Loucy (cell line): ENCODE results near the gene ITGAL.

Source experiments
- H2AFZ ChIP-seq: fragments of 200-600 bp; sonication (generic); 2 replicates; pipeline ENCODE4 v1.6.0; 2016; ENCODE audit warnings: antibody characterized with exemption, mild to moderate bottlenecking, low read length, moderate library complexity
- H3F3A ChIP-seq: fragments of 200-600 bp; 2 replicates; pipeline ENCODE4 v1.6.0; 2016; ENCODE audit warnings: antibody characterized with exemption, low read depth, mild to moderate bottlenecking
- H3K27me3 ChIP-seq: fragments of 200-600 bp; sonication (generic); 2 replicates; pipeline ENCODE4 v1.6.1; 2014; ENCODE audit warnings: low read length, mild to moderate bottlenecking; ENCODE audit not compliant: insufficient read depth, poor library complexity, severe bottlenecking
- H3K36me3 ChIP-seq: fragments of 200-600 bp; sonication (generic); 2 replicates; pipeline ENCODE4 v1.6.1; 2016; ENCODE audit warnings: low read length; ENCODE audit not compliant: insufficient read depth
- H3K4me1 ChIP-seq: fragments of 200-600 bp; sonication (generic); 2 replicates; pipeline ENCODE4 v1.5.1; 2014; ENCODE audit warnings: low read length, mild to moderate bottlenecking; ENCODE audit not compliant: insufficient read depth, poor library complexity, severe bottlenecking
- H3K4me2 ChIP-seq: fragments of 200-600 bp; sonication (generic); 2 replicates; pipeline ENCODE4 v1.6.0; 2014; ENCODE audit warnings: antibody characterized with exemption, low read length, low read depth, mild to moderate bottlenecking; ENCODE audit not compliant: poor library complexity, severe bottlenecking
- H3K4me3 ChIP-seq: fragments of 200-600 bp; sonication (generic); 2 replicates; pipeline ENCODE4 v1.5.1; 2014; ENCODE audit warnings: low read length, mild to moderate bottlenecking, mixed read lengths; ENCODE audit not compliant: poor library complexity, severe bottlenecking
- H3K79me2 ChIP-seq: fragments of 200-600 bp; sonication (generic); 2 replicates; pipeline ENCODE4 v1.6.1; 2014; ENCODE audit warnings: low read length; ENCODE audit not compliant: insufficient read depth
- H3K9ac ChIP-seq: fragments of 200-600 bp; sonication (generic); 2 replicates; pipeline ENCODE4 v1.6.0; 2014; ENCODE audit warnings: mild to moderate bottlenecking, low read depth, low read length, moderate library complexity; ENCODE audit not compliant: poor library complexity, severe bottlenecking
- H3K9me2 ChIP-seq: fragments of 200-600 bp; sonication (generic); replicated peaks from 2 replicates; pipeline ENCODE4 v1.6.1; 2016; ENCODE audit warnings: low read depth, low read length, mixed read lengths
- H3K9me3 ChIP-seq: fragments of 200-600 bp; sonication (generic); 2 replicates; pipeline ENCODE4 v1.6.1; 2014; ENCODE audit warnings: mild to moderate bottlenecking, antibody characterized with exemption, low read length, low read depth; ENCODE audit not compliant: insufficient read depth
- H4K20me1 ChIP-seq: fragments of 200-600 bp; sonication (generic); 2 replicates; pipeline ENCODE4 v1.6.0; 2014; ENCODE audit warnings: antibody characterized with exemption, low read length, mild to moderate bottlenecking; ENCODE audit not compliant: insufficient read depth, poor library complexity, severe bottlenecking
- EZH2phosphoT487 ChIP-seq: fragments of 200-600 bp; IDR thresholded peaks from 2 replicates; pipeline ENCODE4 v1.6.1; 2018; ENCODE audit warnings: antibody characterized with exemption, mild to moderate bottlenecking, moderate library complexity, borderline replicate concordance
- TF ChIP-seq, protein P1 (sequence below): fragments of 200-600 bp; sonication (generic); conservative IDR thresholded peaks from 2 replicates; pipeline ENCODE4 v1.5.1; 2014; ENCODE audit warnings: mild to moderate bottlenecking, antibody characterized with exemption, low read length

Gene ITGAL

DNA sequence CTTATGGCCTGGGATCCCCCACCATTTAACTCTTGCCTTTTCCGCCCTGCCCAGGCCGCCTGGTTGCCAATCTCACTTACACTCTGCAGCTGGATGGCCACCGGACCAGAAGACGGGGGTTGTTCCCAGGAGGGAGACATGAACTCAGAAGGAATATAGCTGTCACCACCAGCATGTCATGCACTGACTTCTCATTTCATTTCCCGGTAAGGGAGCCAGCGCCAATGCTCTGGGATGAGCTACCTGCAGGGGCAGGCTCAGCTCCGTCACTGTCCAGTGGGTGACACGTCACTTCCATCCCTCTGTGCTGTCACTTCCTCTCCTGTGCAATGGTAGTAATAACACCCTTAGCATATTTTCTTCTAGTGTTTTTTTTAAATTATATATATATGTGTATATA is 26.7 kb downstream of the ITGAL start:
- Histone ChIP-seq H4K20me1 (no peaks in the 10 kb centered on the region), H3K79me2 (no peaks in the 10 kb centered on the region), H3K4me2 (no peak overlapping the region), H3K9me3 (no peaks in the 10 kb centered on the region), H3K36me3 (peaks cover 17% of the 10 kb centered on the region; the same call in 1 of the 2 replicates), H3K4me3 (no peak overlapping the region), H3K4me1 (no peaks in the 10 kb centered on the region), H2AFZ (no peak overlapping the region), H3K9me2 (no peaks in the 10 kb centered on the region), H3K27me3 (no peaks in the 10 kb centered on the region), H3K9ac (no peak overlapping the region), H3F3A (no peaks in the 10 kb centered on the region)
- TF ChIP-seq EZH2phosphoT487, result no peak
- TF ChIP-seq, protein P1, sequence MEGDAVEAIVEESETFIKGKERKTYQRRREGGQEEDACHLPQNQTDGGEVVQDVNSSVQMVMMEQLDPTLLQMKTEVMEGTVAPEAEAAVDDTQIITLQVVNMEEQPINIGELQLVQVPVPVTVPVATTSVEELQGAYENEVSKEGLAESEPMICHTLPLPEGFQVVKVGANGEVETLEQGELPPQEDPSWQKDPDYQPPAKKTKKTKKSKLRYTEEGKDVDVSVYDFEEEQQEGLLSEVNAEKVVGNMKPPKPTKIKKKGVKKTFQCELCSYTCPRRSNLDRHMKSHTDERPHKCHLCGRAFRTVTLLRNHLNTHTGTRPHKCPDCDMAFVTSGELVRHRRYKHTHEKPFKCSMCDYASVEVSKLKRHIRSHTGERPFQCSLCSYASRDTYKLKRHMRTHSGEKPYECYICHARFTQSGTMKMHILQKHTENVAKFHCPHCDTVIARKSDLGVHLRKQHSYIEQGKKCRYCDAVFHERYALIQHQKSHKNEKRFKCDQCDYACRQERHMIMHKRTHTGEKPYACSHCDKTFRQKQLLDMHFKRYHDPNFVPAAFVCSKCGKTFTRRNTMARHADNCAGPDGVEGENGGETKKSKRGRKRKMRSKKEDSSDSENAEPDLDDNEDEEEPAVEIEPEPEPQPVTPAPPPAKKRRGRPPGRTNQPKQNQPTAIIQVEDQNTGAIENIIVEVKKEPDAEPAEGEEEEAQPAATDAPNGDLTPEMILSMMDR, result no peak

DNA sequence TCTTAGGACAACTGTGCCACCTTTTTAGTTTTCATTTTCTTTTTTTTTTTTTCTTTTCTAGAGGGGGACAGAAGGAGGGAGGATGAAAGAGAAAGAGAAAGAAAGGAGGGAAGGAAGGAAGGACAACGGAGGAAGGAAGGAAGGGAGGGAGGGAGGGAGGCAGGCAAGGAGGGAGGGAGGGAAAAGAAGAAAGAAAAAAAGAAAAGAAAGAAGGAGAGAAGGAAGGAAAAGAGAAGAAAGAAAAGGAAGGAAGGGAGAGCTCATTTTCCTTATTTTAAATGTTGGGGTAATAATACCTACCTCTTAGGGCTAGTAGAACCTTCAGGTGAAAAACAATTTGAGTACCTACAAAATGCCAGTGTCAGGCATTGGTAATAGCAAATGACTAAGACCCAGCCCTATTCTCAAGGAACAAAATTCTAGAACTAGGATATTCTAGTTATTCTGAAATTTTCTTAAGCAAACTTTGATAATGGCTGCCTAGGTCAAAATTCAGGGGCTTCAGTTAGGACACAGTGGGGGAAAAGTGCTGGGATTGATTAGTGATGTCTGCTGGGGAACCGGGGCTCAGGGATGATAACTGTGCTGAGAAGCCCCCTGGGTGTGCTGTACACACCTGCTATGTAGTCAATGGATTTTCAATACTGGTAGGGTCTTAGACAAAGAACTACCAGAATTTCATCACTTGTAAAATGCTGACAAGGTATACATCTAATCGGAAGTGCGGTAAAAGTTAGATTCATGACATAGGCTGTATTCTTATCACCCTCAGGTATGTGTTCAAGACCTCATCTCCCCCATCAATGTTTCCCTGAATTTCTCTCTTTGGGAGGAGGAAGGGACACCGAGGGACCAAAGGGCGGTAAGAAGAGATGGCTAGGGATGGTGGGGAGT is 31.1 kb downstream of the ITGAL start:
- Histone ChIP-seq H2AFZ (no peak overlapping the region), H3K27me3 (no peaks in the 10 kb centered on the region), H3K9me2 (no peaks in the 10 kb centered on the region), H3K4me2 (no peak overlapping the region), H3K79me2 (no peaks in the 10 kb centered on the region), H3K9me3 (no peaks in the 10 kb centered on the region), H3K4me1 (no peaks in the 10 kb centered on the region), H3F3A (no peaks in the 10 kb centered on the region), H3K4me3 (no peak overlapping the region), H3K36me3 (peaks cover 21% of the 10 kb centered on the region; the same call in 1 of the 2 replicates), H3K9ac (no peak overlapping the region), H4K20me1 (no peaks in the 10 kb centered on the region)
- TF ChIP-seq, protein P1, result no peak
- TF ChIP-seq EZH2phosphoT487, result no peak

DNA sequence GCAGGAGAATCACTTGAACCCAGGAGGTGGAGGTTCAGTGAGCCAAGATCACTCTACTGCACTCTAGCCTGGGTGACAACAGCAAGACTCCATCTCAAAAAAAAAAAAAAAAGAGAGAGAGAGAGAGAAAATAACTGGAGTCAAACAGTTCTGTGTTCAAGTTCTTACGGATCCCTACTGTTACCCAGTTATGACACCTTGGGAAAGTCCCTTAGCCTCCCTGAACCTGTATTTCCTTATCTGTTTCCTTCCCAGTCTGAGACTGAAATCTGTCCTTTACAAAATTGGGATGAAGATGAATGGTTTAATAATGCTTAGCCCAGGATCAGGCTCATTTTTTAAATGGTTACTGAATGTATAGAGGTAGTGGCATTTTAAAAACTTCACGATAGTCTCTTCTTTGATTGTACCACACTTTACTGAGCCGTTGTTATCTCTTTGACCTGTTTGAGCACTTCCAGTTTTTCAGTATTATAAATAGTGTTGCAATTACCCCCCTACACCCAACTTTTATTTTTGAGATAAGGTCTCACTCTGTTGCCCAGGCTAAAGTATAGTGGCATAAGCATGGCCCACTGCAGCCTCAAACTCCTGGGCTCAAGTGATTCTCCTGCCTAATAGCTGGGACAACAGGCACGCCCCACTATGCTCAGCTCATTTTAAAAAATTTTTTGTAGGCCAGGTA is 36.7 kb downstream of the ITGAL start:
- Histone ChIP-seq H3K9me3 (no peaks in the 10 kb centered on the region), H4K20me1 (no peaks in the 10 kb centered on the region), H3K4me2 (no peak overlapping the region), H3K27me3 (no peaks in the 10 kb centered on the region), H3F3A (no peaks in the 10 kb centered on the region), H3K36me3 (peaks cover 32% of the 10 kb centered on the region; the same call in 1 of the 2 replicates), H3K9ac (no peak overlapping the region), H3K9me2 (no peaks in the 10 kb centered on the region), H3K4me1 (no peaks in the 10 kb centered on the region), H3K4me3 (no peak overlapping the region), H2AFZ (no peak overlapping the region), H3K79me2 (no peaks in the 10 kb centered on the region)
- TF ChIP-seq EZH2phosphoT487, result no peak
- TF ChIP-seq, protein P1, result no peak
